ENCODE results near the gene TDRD15.

Gene TDRD15

DNA sequence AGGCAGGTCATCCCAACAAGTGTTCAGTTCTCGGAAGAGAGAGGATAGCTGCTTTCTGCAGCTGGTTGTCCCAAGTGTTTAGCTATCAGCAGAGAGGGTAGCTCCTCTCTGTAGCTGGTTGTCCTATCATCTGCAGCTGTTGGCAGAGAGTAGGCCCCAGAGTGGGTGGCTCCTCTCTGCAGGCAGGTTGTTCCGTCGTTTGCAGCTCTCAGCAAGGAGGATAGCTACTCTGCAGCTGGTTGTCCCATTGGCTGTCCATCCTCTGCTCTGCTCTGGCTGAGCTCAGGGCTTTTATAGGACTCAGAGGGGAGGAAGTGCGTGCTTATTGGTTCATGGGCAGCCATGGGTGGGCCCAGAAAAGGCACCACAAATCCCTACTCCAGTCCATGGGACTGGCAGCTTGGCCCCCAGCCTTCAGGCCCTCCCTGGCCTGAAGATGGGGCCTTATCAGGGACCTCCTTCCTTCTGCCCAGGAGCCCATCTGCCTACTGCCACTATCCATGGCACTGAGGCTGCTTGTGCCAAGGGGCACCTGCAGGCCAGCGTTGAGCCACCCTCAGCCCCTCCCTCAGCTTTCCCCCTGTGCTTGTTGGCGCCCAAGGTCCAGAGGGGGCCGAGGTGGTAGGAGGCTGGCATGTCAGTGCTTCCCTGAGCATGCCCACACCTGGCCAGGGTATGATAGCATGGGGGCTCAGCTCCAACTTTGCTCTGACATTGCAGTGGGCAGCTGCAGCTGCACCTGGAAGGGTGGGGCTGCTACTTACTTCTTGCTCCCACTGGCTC lies 38.3 kb downstream of the TDRD15 start:
- no peak for DNase-seq
- H3K27ac Mint-ChIP-seq, result no peak overlapping the region
- no peak overlapping the region for H3K4me3 Mint-ChIP-seq
- ATAC-seq (replicated peaks), result no peak
- peaks cover 5 to 7% of the 10 kb centered on the region in 2 donors for H3K9me3 Mint-ChIP-seq
- H3K36me3 Mint-ChIP-seq (ENCODE audit: insufficient read depth), result no peaks in the 10 kb centered on the region
- H3K4me1 Mint-ChIP-seq (ENCODE audit: low read depth in 2 of 2), result no peaks in the 10 kb centered on the region
- no peaks in the 10 kb centered on the region for H3K27me3 Mint-ChIP-seq

DNA sequence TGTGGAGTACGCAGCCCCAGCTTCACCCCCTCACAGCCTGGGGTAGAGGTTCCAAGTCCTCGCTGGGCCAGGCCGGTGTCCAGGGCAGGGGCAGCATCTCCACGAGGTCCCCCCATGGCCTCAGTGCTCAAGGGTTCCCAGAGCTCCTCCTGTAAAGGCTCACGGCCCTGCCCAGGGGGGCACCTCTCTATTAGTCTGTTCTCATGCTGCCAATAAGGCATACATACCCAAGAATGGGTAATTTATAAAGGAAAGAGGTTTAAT lies 38.8 kb downstream of the TDRD15 start:
- ATAC-seq (replicated peaks), result no peak
- no peaks in the 10 kb centered on the region for H3K36me3 Mint-ChIP-seq (ENCODE audit: insufficient read depth)

GRCh38 chr2:21163213-21163612 lies 39.4 kb downstream of the TDRD15 start:
- no peaks in the 10 kb centered on the region for H3K4me1 Mint-ChIP-seq (ENCODE audit: low read depth in 2 of 2)
- H3K9me3 Mint-ChIP-seq, result peaks cover under 1 to 2% of the 10 kb centered on the region in 2 donors
- no peaks in the 10 kb centered on the region for H3K27me3 Mint-ChIP-seq
- H3K27ac Mint-ChIP-seq, result no peak overlapping the region
- H3K4me3 Mint-ChIP-seq, result no peak overlapping the region
- ATAC-seq (replicated peaks) (no peak), DNase-seq (no peak)
- H3K36me3 Mint-ChIP-seq (ENCODE audit: insufficient read depth), result no peaks in the 10 kb centered on the region

More for the DNA sequence above, 38.8 kb downstream of the TDRD15 start:
- no peak overlapping the region for H3K27ac Mint-ChIP-seq
- H3K9me3 Mint-ChIP-seq, result peaks cover 5 to 7% of the 10 kb centered on the region in 2 donors
- H3K27me3 Mint-ChIP-seq, result no peaks in the 10 kb centered on the region
- H3K4me1 Mint-ChIP-seq (ENCODE audit: low read depth in 2 of 2), result no peaks in the 10 kb centered on the region
- H3K4me3 Mint-ChIP-seq, result no peak overlapping the region
- no peak for DNase-seq

DNA sequence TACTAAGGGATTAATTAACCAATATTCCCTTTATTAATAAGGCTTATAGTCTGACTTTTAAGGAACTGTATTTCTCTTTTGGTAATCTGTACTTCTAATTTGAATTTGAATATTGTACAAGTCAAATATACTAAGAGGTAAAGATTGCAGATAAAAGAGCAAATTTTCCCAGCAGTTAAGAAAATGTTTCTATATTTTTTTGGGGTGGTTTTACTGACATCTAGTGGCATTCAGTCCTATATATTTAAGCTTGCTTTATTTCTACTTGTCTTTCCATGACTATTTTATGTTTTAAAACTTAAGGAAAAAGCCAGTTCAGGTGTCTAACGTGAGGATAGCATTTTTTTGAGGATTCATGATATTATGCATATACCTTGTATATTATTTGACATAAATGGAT lies 41.6 kb downstream of the TDRD15 start:
- no peak overlapping the region for H3K4me3 Mint-ChIP-seq

DNA sequence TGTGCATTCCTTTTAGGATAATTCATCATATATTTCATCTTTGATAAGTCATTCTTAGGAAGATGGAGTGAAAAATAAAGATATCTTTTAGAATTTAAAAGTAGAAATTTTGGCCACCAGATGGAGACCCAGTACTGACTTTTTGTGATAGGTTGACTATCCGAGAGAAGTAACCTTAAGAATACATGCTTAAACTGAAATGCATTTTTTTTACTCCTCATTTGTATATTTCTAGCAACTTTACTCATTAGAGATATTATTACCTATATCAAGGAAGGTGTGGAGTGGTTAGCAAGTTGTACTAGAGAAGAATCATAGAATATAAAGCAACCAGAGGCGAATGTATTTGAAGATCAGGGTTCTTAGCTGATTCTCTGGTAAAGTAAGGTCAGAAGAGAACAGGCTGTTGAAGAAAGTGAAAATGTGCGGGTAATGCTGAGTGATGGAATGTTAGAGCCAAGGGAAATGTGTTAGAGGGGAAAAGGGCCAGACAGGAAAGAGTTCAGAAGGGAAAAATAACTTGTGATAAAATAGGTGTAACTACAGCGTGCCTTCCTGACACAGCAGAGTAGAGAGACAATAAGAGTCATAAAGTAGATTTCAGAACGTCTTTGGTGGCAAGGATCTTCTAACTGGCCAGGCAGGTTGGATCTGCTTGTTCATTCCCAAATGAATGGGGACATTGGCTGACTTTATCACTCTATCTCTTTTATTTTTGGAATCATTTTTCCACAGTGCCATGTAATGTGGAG lies 52.3 kb downstream of the TDRD15 start:
- no peak for ATAC-seq (replicated peaks)
- no peak for DNase-seq
- H3K27ac Mint-ChIP-seq, result no peak overlapping the region

More for the DNA sequence above, 41.6 kb downstream of the TDRD15 start:
- ATAC-seq (replicated peaks) (no peak), DNase-seq (no peak)
- no peaks in the 10 kb centered on the region for H3K36me3 Mint-ChIP-seq (ENCODE audit: insufficient read depth)
- no peaks in the 10 kb centered on the region for H3K9me3 Mint-ChIP-seq
- H3K27ac Mint-ChIP-seq, result no peak overlapping the region
- H3K4me1 Mint-ChIP-seq (ENCODE audit: low read depth in 2 of 2), result no peaks in the 10 kb centered on the region
- H3K27me3 Mint-ChIP-seq, result no peaks in the 10 kb centered on the region

DNA sequence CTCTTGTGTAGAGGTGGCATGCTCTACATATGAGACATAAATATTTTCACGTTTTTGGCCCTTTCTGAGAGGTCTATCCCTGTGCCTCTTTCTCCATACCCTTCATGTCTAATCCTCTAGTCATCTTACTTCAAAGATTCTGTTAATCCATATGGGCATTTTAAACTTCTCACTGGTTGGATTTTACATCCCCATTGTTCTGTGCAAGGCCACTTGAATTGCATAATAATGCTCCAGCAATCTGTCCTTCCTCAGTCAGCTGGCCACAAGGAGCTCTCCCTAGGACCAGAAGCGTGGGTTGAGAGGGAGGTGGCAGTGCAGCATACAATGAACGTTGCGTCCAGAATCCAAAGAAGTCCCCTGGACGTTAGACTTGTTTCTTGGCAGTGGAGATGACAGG lies 58.2 kb downstream of the TDRD15 start:
- no peak overlapping the region for H3K27ac Mint-ChIP-seq
- no peaks in the 10 kb centered on the region for H3K27me3 Mint-ChIP-seq

More for the DNA sequence above, 52.3 kb downstream of the TDRD15 start:
- H3K27me3 Mint-ChIP-seq, result no peaks in the 10 kb centered on the region
- H3K36me3 Mint-ChIP-seq (ENCODE audit: insufficient read depth), result no peaks in the 10 kb centered on the region
- no peaks in the 10 kb centered on the region for H3K4me1 Mint-ChIP-seq (ENCODE audit: low read depth in 2 of 2)
- peaks cover 0 to 1% of the 10 kb centered on the region in 2 donors for H3K9me3 Mint-ChIP-seq
- H3K4me3 Mint-ChIP-seq, result no peak overlapping the region

DNA sequence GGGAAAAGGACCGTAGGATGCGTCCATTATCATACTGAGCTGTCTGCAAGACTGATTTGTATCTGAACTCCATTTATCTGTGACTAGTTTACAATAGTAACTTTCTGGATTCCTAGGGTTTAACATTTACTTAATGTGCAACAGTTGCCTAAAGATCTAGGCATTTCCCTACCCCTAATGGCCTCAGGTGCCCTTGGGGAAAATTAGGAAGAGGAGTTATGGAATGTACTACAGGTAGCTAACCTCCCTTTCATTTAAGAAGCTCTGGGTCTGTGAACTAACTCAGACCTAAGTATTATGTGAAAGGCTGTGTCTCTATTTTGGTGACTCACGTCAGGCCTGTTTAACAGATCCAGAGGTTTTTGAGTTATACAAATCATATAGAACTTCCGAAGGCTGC lies 59.5 kb downstream of the TDRD15 start:
- Mint-ChIP-seq H3K27me3 (no peaks in the 10 kb centered on the region), H3K4me1 (ENCODE audit: low read depth in 2 of 2) (no peaks in the 10 kb centered on the region), H3K9me3 (peaks cover 0 to 4% of the 10 kb centered on the region in 2 donors)

More for the DNA sequence above, 58.2 kb downstream of the TDRD15 start:
- Mint-ChIP-seq H3K9me3 (peaks cover 0 to 4% of the 10 kb centered on the region in 2 donors), H3K4me1 (ENCODE audit: low read depth in 2 of 2) (no peaks in the 10 kb centered on the region), H3K36me3 (ENCODE audit: insufficient read depth) (no peaks in the 10 kb centered on the region), H3K4me3 (no peak overlapping the region)
- ATAC-seq (replicated peaks) (no peak), DNase-seq (no peak)

GRCh38 chr2:21183726-21184125 lies 60.0 kb downstream of the TDRD15 start:
- DNase-seq (no peak), ATAC-seq (replicated peaks) (no peak)
- no peaks in the 10 kb centered on the region for H3K36me3 Mint-ChIP-seq (ENCODE audit: insufficient read depth)
- H3K27ac Mint-ChIP-seq, result no peak overlapping the region
- H3K9me3 Mint-ChIP-seq, result peaks cover 0 to 4% of the 10 kb centered on the region in 2 donors
- H3K27me3 Mint-ChIP-seq, result no peaks in the 10 kb centered on the region
- H3K4me1 Mint-ChIP-seq (ENCODE audit: low read depth in 2 of 2), result no peaks in the 10 kb centered on the region
- no peak overlapping the region for H3K4me3 Mint-ChIP-seq

More for the DNA sequence above, 59.5 kb downstream of the TDRD15 start:
- H3K27ac Mint-ChIP-seq, result no peak overlapping the region
- H3K36me3 Mint-ChIP-seq (ENCODE audit: insufficient read depth), result no peaks in the 10 kb centered on the region
- no peak overlapping the region for H3K4me3 Mint-ChIP-seq
- no peak for ATAC-seq (replicated peaks)
- no peak for DNase-seq

GRCh38 chr2:21191535-21191934 lies 67.8 kb downstream of the TDRD15 start:
- no peaks in the 10 kb centered on the region for H3K36me3 Mint-ChIP-seq (ENCODE audit: insufficient read depth)
- no peak overlapping the region for H3K27ac Mint-ChIP-seq
- no peaks in the 10 kb centered on the region for H3K27me3 Mint-ChIP-seq
- H3K4me3 Mint-ChIP-seq, result no peak overlapping the region
- DNase-seq (no peak), ATAC-seq (replicated peaks) (no peak)
- no peaks in the 10 kb centered on the region for H3K4me1 Mint-ChIP-seq (ENCODE audit: low read depth in 2 of 2)
- peaks cover 5 to 6% of the 10 kb centered on the region in 2 donors for H3K9me3 Mint-ChIP-seq

Measured in effector memory CD8-positive, alpha-beta T cell (primary cell).